ENCODE data around the gene ZBTB20. TPM values are rescaled to one million over a fixed set of nuclear protein-coding genes. Genes with fewer than 3 reads are reported as not detected.

Gene ZBTB20
- polyA plus RNA-seq, 1 of the 3 experiments (the other 2 are of a cell fraction), result 0.43 TPM

GRCh38 chr3:114499976-114500375 lies 647.1 kb downstream of the ZBTB20 start:
- no peak overlapping the region for H3K4me2 ChIP-seq
- H2AFZ ChIP-seq (ENCODE audit: low read depth), result no peak overlapping the region
- no peak overlapping the region for H3K4me3 ChIP-seq (ENCODE audit: low read depth in 2 of 2, low read length in 1 of 2)
- H3K9me2 ChIP-seq, result no peaks in the 10 kb centered on the region
- CTCF ChIA-PET, result interaction anchor here (1.3 kb wide), 1 partner anchor 82 kb away, joined by 4 read pairs; no protein-coding TSS in a partner anchor
- POLR2A ChIA-PET, result no interaction called here
- no peaks in the 10 kb centered on the region for H3K36me3 ChIP-seq (replicated peaks in 1 of 2; ENCODE audit: control insufficient read depth in 1 of 2, insufficient read depth in 2 of 2, low read length in 1 of 2)
- H3K27ac ChIP-seq (ENCODE audit: low read depth in 2 of 2, low read length in 1 of 2), result no peak overlapping the region
- H3K4me1 ChIP-seq (ENCODE audit: control insufficient read depth in 1 of 2, insufficient read depth in 2 of 2, low read depth in 1 of 2, low read length in 1 of 2), result peaks cover 0 to 10% of the 10 kb centered on the region in 2 experiments; a peak in 2 of 4 replicates
- H3K79me2 ChIP-seq (ENCODE audit: insufficient read depth), result 0 out of 2 replicates have a peak, but pooled peaks cover 3% of the 10 kb centered on the region
- no peak overlapping the region for H3K9ac ChIP-seq
- H3K27me3 ChIP-seq (ENCODE audit: insufficient read depth), result no peaks in the 10 kb centered on the region
- WGBS (ENCODE audit: low lambda C conversion rate), result 72% methylated on average over 2 of the region's 2 CpGs
- H4K20me1 ChIP-seq (ENCODE audit: insufficient read depth), result no peaks in the 10 kb centered on the region
- DNase-seq, result no peak
- H3F3A ChIP-seq (replicated peaks; ENCODE audit: insufficient read depth), result no peaks in the 10 kb centered on the region
- H3K9me3 ChIP-seq, result no peaks in the 10 kb centered on the region
- TF ChIP-seq RAD21 (IDR thresholded peaks at IDR 0.05; ENCODE audit: low read length), result no peak
- TF ChIP-seq CTCF (IDR thresholded peaks at IDR 0.05), result no peak
- no peak for TF ChIP-seq TCF12 (IDR thresholded peaks at IDR 0.05)
- TF ChIP-seq GATA2 (CRISPR knock-in tag; IDR thresholded peaks at IDR 0.05), result no peak
- TF ChIP-seq ELF1 (IDR thresholded peaks at IDR 0.05), result no peak
- TF ChIP-seq FOXJ3 (CRISPR knock-in tag; IDR thresholded peaks at IDR 0.05), result no peak
- no peak for TF ChIP-seq USF1 (IDR thresholded peaks at IDR 0.05; ENCODE audit: borderline replicate concordance, low read depth)
- TF ChIP-seq PBX3 (IDR thresholded peaks at IDR 0.05), result no peak
- TF ChIP-seq SMC3 (IDR thresholded peaks at IDR 0.05; ENCODE audit: low read depth, low read length), result no peak
- no peak for TF ChIP-seq NRF1 (IDR thresholded peaks at IDR 0.05; ENCODE audit: low read depth, low read length)
- no peak for TF ChIP-seq TEAD4 (IDR thresholded peaks at IDR 0.05; ENCODE audit: borderline replicate concordance, insufficient read depth)
- no peak for TF ChIP-seq CHD2 (IDR thresholded peaks at IDR 0.05; ENCODE audit: low read length, partially characterized antibody)
- no peak for TF ChIP-seq REST (IDR thresholded peaks at IDR 0.05; ENCODE audit: low read depth, low read length)
- no peak for TF ChIP-seq JUND (IDR thresholded peaks at IDR 0.05)
- no peak for TF ChIP-seq NFIC (IDR thresholded peaks at IDR 0.05; ENCODE audit: borderline replicate concordance)
- no peak for TF ChIP-seq FOXM1 (IDR thresholded peaks at IDR 0.05; ENCODE audit: low read depth)
- TF ChIP-seq GABPA (IDR thresholded peaks at IDR 0.05; ENCODE audit: low read depth), result no peak

Data from SK-N-SH (cell line).